Stomach (tissue), 4 donors: Measurements from ENCODE around the gene LRIT2.

Experiments
- EP300 ChIP-seq: sonication (generic); formaldehyde crosslinking; IDR thresholded peaks from one replicate; pipeline ENCODE4 v1.6.1; 2017; ENCODE audit warnings: antibody characterized with exemption
- POLR2A ChIP-seq, 4 donors: fragments of 450-650 bp; IDR thresholded peaks; one replicate each; pipeline ENCODE4 v1.6.1; 2016; ENCODE audit warnings: antibody characterized with exemption in 4 of 4, control low read depth in 2 of 4, mild to moderate bottlenecking in 1 of 4, moderate library complexity in 1 of 4

- TF ChIP-seq EP300: no peak
- TF ChIP-seq POLR2A (IDR thresholded peaks at IDR 0.05): no peak
These were observed 12.1 kb upstream of the LRIT2 start for GRCh38 chr10:84237199-84238051.
